Activated CD8-positive, alpha-beta T cell treated with anti-CD3 and anti-CD28 coated beads, Interleukin-2, amount 10 ng/mL, durations not matched to agents 7 days and 5 days (primary cell): ENCODE results near the gene NDUFS8. TPM values are rescaled to one million over a fixed set of nuclear protein-coding genes. Genes with fewer than 3 reads are reported as not detected.
A peak's percentile ranks its signal among the peaks of the same experiment; 100 is the strongest.

Experiments
- ATAC-seq: fragments of 150-1000 bp; cut with Tn5 transposase; one replicate; pipeline ENCODE4 v1.10.0; 2021; ENCODE audit warnings: moderate library complexity
- CTCF ChIA-PET: fragments of 350-600 bp; sonication (Branson Sonifier 250); formaldehyde crosslinking; loops from one replicate; lab custom pipeline; 2021; ENCODE audit warnings: antibody characterized with exemption; lab: Charles Lee
- POLR2A ChIA-PET: fragments of 350-600 bp; sonication (Branson Sonifier 250); formaldehyde crosslinking; loops from one replicate; lab custom pipeline; 2021; ENCODE audit warnings: antibody characterized with exemption; lab: Charles Lee
- DNase-seq: peaks from one replicate; pipeline ENCODE4 v3.0.0-alpha.2; 2020
- H3K27ac Mint-ChIP-seq: one replicate; pipeline ENCODE4 v1.8.0; 2021; ENCODE audit warnings: mild to moderate bottlenecking, mixed read lengths
- H3K27me3 Mint-ChIP-seq: one replicate; pipeline ENCODE4 v1.8.0; 2021; ENCODE audit warnings: low read depth, mixed read lengths
- H3K36me3 Mint-ChIP-seq: one replicate; pipeline ENCODE4 v1.8.0; 2021; ENCODE audit warnings: low read depth, mixed read lengths
- H3K4me1 Mint-ChIP-seq: one replicate; pipeline ENCODE4 v1.8.0; 2021; ENCODE audit warnings: low read depth, mixed read lengths
- H3K4me3 Mint-ChIP-seq: one replicate; pipeline ENCODE4 v1.8.0; 2021; ENCODE audit warnings: mild to moderate bottlenecking, mixed read lengths
- H3K9me3 Mint-ChIP-seq: one replicate; pipeline ENCODE4 v1.8.0; 2022; ENCODE audit warnings: mixed read lengths; ENCODE audit not compliant: insufficient read depth
- total RNA-seq, 2 experiments: library from RNA; stranded (reverse); gene quantifications; one replicate each; pipeline ENCODE4 v1.2.3, GENCODE V29; 2021

NDUFS8 gene
- total RNA-seq, 2 experiments from 2014 or later, result 146 to 163 TPM

GRCh38 chr11:68006606-68007166, 23.8 kb upstream of the NDUFS8 start:
- DNase-seq, result no peak
- ATAC-seq, result no peak
- ChIA-PET CTCF (no interaction called here), POLR2A (interaction anchor here (1.0 kb wide), 1 partner anchor 21 kb away, joined by 3 read pairs; no protein-coding TSS in a partner anchor)
- Mint-ChIP-seq H3K27ac (no peak overlapping the region), H3K9me3 (no peaks in the 10 kb centered on the region), H3K4me3 (no peak overlapping the region), H3K36me3 (peaks cover 7% of the 10 kb centered on the region), H3K4me1 (peaks cover 41% of the 10 kb centered on the region), H3K27me3 (no peaks in the 10 kb centered on the region)

- ChIA-PET CTCF (interaction anchor here (1.2 to 1.9 kb wide), 3 partner anchors 14 to 85 kb away, joined by 4 to 6 read pairs (median 4); no protein-coding TSS in a partner anchor), POLR2A (interaction anchor here (1.0 kb wide), 1 partner anchor 20 kb away, joined by 3 read pairs; no protein-coding TSS in a partner anchor)
- Mint-ChIP-seq H3K4me3 (no peak overlapping the region), H3K4me1 (peaks cover 35% of the 10 kb centered on the region), H3K36me3 (peaks cover under 1% of the 10 kb centered on the region), H3K27me3 (no peaks in the 10 kb centered on the region), H3K27ac (no peak overlapping the region), H3K9me3 (no peaks in the 10 kb centered on the region)
- no peak for ATAC-seq
- no peak for DNase-seq
These were observed 22.7 kb upstream of the NDUFS8 start for GRCh38 chr11:68007498-68008380.

- no peak overlapping the region for H3K27ac Mint-ChIP-seq
- ATAC-seq (no peak), DNase-seq (no peak)
- H3K27me3 Mint-ChIP-seq, result no peaks in the 10 kb centered on the region
- no peak overlapping the region for H3K4me3 Mint-ChIP-seq
- CTCF ChIA-PET, result interaction anchor here (0.8 to 1.9 kb wide), 6 partner anchors 14 to 203 kb away, joined by 3 to 6 read pairs (median 4); no protein-coding TSS in a partner anchor
- POLR2A ChIA-PET, result no interaction called here
- no peaks in the 10 kb centered on the region for H3K9me3 Mint-ChIP-seq
- H3K36me3 Mint-ChIP-seq, result no peaks in the 10 kb centered on the region
- H3K4me1 Mint-ChIP-seq, result peaks cover 30% of the 10 kb centered on the region
These were observed 21.8 kb upstream of the NDUFS8 start for GRCh38 chr11:68008381-68009337.

DNA sequence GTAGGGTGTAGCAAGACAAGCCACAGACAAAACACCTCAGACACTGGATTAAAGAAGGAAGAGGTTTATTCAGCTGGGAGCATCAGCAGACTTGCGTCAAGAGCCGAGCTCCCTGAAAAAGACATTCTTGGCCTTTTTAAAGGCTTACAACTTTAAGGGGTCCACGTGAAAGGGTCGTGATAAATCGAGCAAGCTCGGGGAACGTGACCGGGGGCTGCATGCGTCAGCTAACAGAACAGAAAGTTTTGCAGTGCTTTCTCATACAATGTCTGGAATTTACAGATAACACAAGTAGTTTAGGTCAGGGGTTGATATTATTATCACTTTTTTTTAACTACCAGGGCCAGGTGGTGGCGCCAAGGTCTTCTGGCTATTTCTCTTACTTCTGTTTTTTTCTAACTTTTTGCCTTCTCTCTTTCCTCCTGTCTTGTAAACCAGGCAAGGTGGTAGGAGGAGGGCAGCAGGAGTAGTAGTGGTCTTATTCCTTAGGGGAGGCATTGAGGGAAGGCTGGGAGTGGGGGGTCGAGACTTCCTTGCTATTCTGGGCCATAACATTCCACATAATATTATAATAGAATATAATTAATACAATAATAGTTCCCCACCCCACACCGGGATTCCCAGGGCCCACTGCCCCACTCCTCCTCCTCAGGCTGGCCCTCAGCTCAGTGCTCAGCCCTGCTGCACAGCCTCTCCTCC, 20.9 kb upstream of the NDUFS8 start:
- Mint-ChIP-seq H3K4me1 (peaks cover 25% of the 10 kb centered on the region), H3K4me3 (no peak overlapping the region), H3K27ac (peak overlapping the region; percentile 49), H3K36me3 (no peaks in the 10 kb centered on the region), H3K27me3 (no peaks in the 10 kb centered on the region), H3K9me3 (no peaks in the 10 kb centered on the region)
- ATAC-seq (no peak), DNase-seq (peak; percentile 47)
- CTCF ChIA-PET, result interaction anchor here (0.8 to 1.9 kb wide), 5 partner anchors 15 to 203 kb away, joined by 3 to 6 read pairs (median 4); no protein-coding TSS in a partner anchor
- POLR2A ChIA-PET, result no interaction called here

GRCh38 chr11:68010090-68011041, 20.1 kb upstream of the NDUFS8 start, which contains the start of gene ALDH3B1:
TSS of gene ALDH3B1 (plus strand) at chr11:68010327. CDS start at chr11:68015298, 4,971 bp downstream.
- H3K36me3 Mint-ChIP-seq, result no peaks in the 10 kb centered on the region

DNA sequence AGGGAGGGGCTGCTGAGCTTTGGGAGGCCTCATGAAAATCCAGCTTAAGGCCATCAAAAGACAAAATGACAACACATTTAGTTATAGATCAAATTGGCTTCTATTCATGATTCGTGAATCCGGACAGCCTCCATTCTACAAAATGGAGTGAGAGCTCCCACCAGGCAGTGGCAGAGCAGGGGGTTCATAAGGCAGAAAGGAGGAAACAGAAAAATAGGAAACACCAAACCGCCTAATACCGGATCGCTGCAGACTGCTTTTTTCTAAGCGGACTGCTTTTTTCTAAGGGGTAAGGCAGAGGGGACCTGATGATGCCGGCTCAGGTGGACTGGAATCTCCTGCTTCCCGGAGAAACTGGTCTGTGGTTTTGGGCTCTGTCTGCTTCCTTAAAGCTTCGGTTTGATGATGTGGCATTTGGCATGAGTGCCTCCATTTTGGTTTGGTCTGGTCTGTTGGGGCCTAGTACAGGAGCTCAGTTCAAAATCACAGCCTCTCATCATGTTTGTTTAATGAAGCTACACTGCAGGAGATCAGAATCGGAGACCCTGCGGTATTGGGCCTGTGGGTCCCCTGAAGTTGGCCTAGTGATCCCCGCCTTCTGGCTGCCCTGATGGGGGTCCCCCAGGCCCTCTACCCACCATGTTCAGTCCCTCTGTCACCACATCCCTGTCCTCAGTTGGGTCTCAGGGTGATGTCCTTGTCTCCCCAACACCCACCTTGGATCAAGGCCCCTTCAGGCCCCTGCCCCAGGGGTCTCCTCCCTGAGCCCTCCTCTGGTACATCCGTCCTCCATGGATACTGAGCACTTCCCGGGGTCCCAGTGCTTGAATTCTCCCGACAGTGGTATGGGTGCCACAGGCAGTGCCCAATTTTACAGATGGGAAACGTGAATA, 19.2 kb upstream of the NDUFS8 start:
- Mint-ChIP-seq H3K9me3 (no peaks in the 10 kb centered on the region), H3K27ac (no peak overlapping the region), H3K27me3 (no peaks in the 10 kb centered on the region), H3K4me1 (peaks cover 18% of the 10 kb centered on the region), H3K4me3 (no peak overlapping the region), H3K36me3 (no peaks in the 10 kb centered on the region)
- ChIA-PET POLR2A (no interaction called here), CTCF (interaction anchor here (0.8 to 1.3 kb wide), 2 partner anchors 13 to 195 kb away, joined by 4 to 5 read pairs; no protein-coding TSS in a partner anchor)
- ATAC-seq (no peak), DNase-seq (no peak)

More at GRCh38 chr11:68010090-68011041, 20.1 kb upstream of the NDUFS8 start, which contains the start of gene ALDH3B1:
- no peaks in the 10 kb centered on the region for H3K9me3 Mint-ChIP-seq
- H3K4me3 Mint-ChIP-seq, result no peak within 1 kb of the TSS
- ATAC-seq, result peak; percentile 23
- peak within 1 kb of the TSS; percentile 49 for H3K27ac Mint-ChIP-seq
- H3K4me1 Mint-ChIP-seq, result peaks cover 20% of the 10 kb centered on the region
- H3K27me3 Mint-ChIP-seq, result no peaks in the 10 kb centered on the region
- no peak for DNase-seq
- ChIA-PET CTCF (interaction anchor here (0.8 to 1.9 kb wide), 4 partner anchors 12 to 202 kb away, joined by 4 to 6 read pairs (median 6); no protein-coding TSS in a partner anchor), POLR2A (no interaction called here)

GRCh38 chr11:68012044-68012842, 18.2 kb upstream of the NDUFS8 start:
- no peak overlapping the region for H3K27ac Mint-ChIP-seq
- H3K36me3 Mint-ChIP-seq, result no peaks in the 10 kb centered on the region
- no peaks in the 10 kb centered on the region for H3K27me3 Mint-ChIP-seq
- ChIA-PET CTCF (interaction anchor here (0.5 kb wide), 1 partner anchor 197 kb away, joined by 3 read pairs; no protein-coding TSS in a partner anchor), POLR2A (no interaction called here)
- ATAC-seq, result no peak
- peaks cover 16% of the 10 kb centered on the region for H3K4me1 Mint-ChIP-seq
- DNase-seq, result no peak
- no peaks in the 10 kb centered on the region for H3K9me3 Mint-ChIP-seq
- H3K4me3 Mint-ChIP-seq, result no peak overlapping the region

DNA sequence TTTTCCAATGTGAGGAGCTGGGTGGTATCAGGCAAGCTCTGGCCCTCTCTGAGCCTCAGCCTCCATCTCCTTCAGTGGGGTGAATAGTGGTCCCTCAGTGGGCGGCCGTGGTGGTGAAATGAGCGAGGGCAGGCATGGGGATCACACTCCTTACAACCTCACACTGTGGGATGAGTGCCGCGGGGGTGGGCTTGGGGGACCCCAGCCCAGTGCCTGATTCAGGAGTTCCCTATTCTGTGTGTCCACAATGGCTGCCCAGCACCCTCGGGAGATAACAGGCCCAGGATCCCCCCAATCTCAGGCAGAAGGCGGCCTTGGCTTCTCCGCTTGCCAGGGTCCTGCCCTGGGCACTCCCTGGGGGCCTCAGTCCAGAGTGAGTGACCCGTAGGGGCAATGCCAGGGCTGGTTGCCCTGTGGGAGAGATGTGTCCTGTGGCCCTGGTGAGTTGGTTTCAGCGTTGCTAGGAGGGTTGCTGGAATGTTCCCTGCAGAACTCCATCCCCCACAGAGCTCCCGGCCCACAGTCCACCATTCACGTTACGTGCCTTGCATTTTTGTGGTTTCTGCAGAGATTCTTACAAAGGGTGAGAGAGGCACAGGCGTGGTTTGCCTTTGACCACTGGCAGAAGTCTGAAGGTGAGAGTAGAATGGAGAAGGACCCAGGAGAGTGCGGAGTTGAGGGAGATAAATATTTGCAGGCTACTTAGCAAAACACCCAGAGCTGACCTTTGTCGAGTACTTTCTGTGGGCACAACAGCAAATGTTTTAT, 17.5 kb upstream of the NDUFS8 start:
- no peak for ATAC-seq
- no peaks in the 10 kb centered on the region for H3K9me3 Mint-ChIP-seq
- H3K27ac Mint-ChIP-seq, result no peak overlapping the region
- no peak for DNase-seq
- H3K4me1 Mint-ChIP-seq, result peaks cover 16% of the 10 kb centered on the region
- ChIA-PET POLR2A (no interaction called here), CTCF (interaction anchor here (0.5 kb wide), 1 partner anchor 196 kb away, joined by 3 read pairs; no protein-coding TSS in a partner anchor)
- no peaks in the 10 kb centered on the region for H3K36me3 Mint-ChIP-seq
- H3K27me3 Mint-ChIP-seq, result no peaks in the 10 kb centered on the region
- no peak overlapping the region for H3K4me3 Mint-ChIP-seq
